Stimulated activated naive CD4-positive, alpha-beta T cell treated with Interleukin-2 at 50 U/mL for 16 hours (primary cell): ENCODE results near the gene PRCC.

Experiments used
- DNase-seq: peaks from one replicate; lab custom pipeline; 2025; lab: John Stamatoyannopoulos, UW

The PRCC gene, protein sequence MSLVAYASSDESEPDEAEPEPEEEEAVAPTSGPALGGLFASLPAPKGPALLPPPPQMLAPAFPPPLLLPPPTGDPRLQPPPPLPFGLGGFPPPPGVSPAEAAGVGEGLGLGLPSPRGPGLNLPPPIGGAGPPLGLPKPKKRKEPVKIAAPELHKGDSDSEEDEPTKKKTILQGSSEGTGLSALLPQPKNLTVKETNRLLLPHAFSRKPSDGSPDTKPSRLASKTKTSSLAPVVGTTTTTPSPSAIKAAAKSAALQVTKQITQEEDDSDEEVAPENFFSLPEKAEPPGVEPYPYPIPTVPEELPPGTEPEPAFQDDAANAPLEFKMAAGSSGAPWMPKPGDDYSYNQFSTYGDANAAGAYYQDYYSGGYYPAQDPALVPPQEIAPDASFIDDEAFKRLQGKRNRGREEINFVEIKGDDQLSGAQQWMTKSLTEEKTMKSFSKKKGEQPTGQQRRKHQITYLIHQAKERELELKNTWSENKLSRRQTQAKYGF

GRCh38 chr1:156767101-156767878 lies at the start of gene PRCC:
Gene PRCC (plus strand): TSS chr1:156767535. CDS start chr1:156767772, 237 bp downstream.
- DNase-seq: peak; percentile 98

GRCh38 chr1:156721131-156721530 lies 46.2 kb upstream of the PRCC start:
- DNase-seq: no peak

DNA sequence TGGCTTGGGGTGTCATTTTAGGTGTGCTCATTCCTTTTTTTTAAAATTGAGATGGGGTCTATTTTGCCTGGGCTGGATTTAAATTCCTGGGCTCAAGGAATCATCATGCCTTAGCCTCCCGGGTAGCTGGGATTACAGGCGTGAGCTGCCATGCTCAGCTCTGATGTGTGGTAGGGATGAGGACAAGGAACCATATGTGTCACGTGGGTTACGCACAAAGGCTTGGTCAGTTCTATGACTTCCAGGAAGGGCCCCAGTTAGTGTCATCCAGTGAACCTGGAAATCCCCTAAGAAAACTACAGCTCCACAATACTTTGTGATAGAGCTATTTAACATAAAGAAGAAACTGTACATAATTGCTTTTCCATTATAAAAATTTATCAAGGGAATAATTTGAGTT lies 45.8 kb upstream of the PRCC start:
- DNase-seq: no peak

DNA sequence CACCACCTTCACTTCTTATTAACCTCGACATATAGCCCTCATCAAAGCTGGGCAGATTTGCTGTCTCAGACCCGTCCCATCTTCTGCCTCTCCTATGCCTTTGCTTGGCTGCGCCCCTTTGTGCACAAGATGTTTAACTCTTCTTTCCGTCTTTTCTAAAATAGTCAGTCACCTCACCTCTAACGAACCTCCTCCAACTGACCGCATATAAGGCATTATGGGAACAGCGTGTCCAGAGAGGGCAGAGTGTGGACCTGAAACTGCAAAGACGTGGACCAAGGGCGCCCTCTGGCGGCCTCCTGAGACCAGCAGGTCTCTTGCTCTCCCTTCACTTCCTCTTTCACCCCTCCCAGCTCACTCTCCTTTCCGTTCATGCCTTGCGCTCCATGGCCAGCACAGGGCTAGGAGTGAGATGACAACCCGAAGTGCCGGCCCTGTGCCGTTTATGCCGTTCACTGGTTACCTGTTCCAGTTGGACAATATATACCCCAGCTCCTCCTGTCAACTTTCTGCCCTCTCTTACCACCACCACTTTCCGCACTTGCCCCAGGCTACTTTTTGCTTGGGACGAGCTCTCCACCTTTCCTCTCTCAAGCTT lies 41.6 kb upstream of the PRCC start:
- DNase-seq: peak; percentile 75

DNA sequence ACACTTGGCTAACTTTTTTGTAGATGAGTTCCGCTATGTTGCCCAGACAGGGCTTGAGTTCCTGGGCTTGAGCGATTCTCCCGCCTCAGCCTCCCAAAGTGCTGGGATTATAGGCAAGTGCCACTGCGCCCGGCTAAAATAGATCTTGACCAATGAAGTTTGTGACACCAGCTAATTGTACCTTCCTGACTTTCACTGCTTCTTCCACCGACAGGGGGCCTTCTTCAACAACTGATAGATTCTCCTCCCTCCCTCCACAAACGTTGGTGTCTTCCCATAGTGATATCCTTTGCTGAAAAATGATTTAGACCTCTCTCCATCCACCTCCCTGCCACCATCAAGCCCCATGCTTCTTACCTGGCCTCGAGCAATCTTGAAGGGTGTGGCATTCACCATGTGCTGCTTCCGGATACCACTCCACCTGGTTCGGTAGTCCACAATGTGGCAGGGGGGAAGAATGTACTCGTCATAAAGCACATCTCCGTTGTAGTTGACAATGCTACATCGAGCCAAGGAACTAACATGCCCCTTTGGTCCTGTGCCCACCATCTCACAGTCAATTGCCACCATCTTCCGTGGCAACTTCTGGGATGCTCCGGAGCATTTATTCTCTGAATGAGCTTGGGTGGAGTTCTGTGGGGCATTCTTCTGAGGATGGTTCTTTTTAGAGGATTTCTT lies 40.6 kb upstream of the PRCC start:
- DNase-seq: peak; percentile 39

GRCh38 chr1:156727492-156727891 lies 39.8 kb upstream of the PRCC start:
- DNase-seq: no peak

- DNase-seq: peak; percentile 81
Observed at GRCh38 chr1:156727926-156728598, 39.3 kb upstream of the PRCC start, which contains the start of gene METTL25B. Gene METTL25B (plus strand): TSS chr1:156728469. CDS start chr1:156729105, 636 bp downstream.

DNA sequence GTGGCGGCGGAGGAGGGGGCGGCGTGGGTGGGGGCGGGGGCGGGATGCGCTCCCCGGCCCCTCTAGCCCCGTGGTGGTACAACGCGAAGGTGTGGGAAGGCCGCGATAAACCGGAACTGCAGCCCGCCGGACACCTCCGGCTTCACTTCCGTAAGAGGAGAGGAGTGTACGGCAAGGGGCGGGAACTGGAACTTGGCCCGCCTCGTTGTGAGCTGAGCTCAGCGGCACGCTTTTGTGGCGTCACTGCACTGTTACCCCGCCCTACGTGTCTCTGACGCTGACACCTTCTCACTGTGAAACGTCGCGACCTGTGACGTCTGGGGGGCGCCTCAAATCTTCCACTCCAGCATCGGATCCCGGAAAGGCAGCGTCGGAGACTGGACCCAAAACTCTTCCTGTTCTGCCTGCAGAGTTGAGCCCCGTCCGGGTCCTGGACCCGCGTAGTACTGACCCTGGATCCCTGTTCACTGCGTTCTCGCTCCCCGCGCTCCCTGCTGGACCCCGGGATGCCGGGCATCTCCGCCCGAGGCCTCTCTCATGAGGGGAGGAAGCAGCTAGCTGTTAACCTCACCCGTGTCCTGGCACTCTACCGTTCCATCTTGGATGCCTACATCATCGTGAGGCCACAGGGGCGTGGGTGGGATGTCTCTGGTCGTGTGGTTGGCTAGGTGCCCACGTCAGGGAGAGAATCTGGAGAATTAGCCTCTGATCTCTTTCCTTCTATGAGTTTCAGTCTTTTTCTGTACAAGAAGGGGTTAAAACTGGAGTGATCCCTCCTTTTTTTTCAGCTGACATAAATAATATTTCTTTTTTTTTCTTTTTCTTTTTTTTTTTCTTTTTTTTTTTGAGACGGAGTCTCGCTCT lies 38.5 kb upstream of the PRCC start, which contains the start of gene ISG20L2:
Gene ISG20L2 (minus strand): TSS at position 168 of the 864 bp plus-strand sequence. CDS start 1,114 bp downstream, outside the sequence.
- peak; percentile 96 for DNase-seq

DNA sequence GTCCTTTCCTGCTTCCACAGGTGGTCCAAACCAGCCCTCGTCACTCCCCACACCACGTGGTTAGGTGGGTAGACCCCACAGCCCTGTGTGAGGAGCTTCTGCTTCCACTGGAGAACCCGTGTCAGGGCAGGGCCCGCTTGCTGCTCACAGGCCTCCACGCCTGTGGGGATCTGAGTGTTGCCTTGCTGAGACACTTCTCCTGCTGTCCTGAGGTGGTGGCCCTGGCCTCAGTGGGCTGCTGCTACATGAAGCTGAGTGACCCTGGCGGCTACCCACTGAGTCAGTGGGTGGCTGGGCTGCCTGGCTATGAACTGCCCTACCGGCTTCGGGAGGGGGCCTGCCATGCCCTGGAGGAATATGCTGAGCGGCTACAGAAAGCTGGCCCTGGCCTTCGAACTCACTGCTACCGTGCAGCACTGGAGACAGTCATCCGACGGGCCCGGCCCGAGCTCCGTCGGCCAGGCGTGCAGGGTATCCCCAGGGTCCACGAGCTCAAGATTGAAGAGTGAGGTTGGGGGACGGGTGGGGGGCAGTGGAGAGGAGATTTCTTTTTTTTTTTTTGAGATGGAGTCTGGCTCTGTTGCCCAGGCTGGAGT lies 33.2 kb upstream of the PRCC start:
- no peak for DNase-seq

- DNase-seq: no peak
Observed at GRCh38 chr1:156738407-156738806, 28.9 kb upstream of the PRCC start.

GRCh38 chr1:156738916-156739315 lies 28.4 kb upstream of the PRCC start:
- no peak for DNase-seq

DNA sequence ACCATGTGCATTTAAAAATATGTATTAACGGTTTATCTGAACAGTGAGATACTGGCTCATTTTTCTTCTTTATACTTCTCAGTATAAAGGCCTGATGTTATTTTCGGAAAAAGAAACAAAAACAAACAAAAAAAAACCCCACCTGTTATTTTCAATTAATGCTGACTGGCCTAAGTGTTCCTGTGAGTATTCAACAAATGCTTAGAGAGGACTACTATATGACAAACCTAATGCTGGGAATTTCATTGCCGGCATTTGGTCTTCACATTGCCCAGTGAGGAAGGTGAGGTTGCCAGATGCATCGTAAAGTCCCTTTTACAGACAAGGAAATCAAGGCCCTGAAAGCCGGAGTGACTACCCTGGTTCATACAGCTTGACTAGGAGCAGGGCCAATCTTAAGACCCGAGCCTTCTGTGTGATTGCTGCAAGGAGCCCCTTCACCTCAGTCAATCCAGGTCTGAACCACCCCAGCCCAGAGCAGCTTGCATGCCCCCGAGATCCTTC lies 27.0 kb upstream of the PRCC start:
- DNase-seq: no peak

GRCh38 chr1:156740741-156741480 lies 26.4 kb upstream of the PRCC start, which contains the start of gene MRPL24:
Gene MRPL24 (minus strand): TSS chr1:156741088. CDS start chr1:156738704, 2,384 bp downstream.
- peak; percentile 100 for DNase-seq

- DNase-seq: peak; percentile 28
Observed at GRCh38 chr1:156741481-156741983, 25.8 kb upstream of the PRCC start.

GRCh38 chr1:156742017-156742416 lies 25.3 kb upstream of the PRCC start:
- DNase-seq: no peak

GRCh38 chr1:156742801-156743200 lies 24.5 kb upstream of the PRCC start:
- no peak for DNase-seq

DNA sequence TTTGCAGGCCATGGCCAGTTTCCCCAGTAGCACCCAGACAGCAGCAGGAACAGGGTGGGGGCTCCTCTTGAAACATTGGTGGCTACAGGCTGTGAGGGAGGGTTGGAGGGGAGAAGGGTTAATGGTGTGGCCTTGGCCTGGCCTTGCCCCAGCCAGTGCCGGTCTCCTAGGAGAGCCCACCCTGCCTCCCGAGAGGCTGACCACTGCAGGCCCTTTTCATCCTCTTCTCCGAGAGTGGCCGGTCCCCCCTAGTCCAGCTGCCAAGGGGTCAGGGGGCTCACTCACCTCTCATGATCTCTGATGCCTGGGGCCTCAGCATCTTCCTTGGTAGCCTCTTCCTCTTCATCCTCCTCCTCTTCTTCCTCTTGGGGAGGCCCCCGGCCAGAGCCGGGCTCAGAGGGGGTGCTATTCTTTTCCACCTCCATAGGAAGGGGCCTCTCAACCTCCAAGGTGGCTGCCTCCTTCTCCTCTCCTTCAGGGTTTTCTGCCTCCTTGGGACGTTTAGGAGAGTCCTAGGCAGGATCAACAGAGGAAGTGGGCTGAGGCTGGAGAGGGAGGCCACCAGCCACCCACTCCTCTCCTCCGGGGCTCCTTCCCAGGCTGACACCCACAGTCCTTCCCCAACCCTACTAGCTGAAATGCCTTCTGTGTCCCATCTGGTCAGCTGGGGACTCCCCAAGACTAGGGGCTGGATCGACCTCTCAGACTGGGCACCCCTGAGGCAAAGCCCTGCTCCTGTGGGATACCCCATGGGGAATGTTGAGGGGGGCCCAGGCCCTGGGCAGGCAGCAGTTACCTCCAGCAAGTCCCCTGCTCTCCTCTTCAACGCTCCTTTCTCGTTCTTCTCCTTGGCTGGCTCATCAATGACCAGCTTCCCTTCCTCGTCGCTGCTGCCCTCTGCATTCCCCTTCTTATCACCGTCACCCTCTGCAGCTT lies 23.7 kb upstream of the PRCC start:
- no peak for DNase-seq
